Vein endothelial cell (primary cell): ENCODE results near the gene NAA60. TPM values are rescaled to one million over a fixed set of nuclear protein-coding genes. Genes with fewer than 3 reads are reported as not detected.

ENCODE experiments used
- small RNA-seq: library from RNA; depleted of rRNA; stranded (forward); fragments of <200 nt; gene quantifications from one replicate; pipeline ENCODE3, GENCODE V24; 2012
- total RNA-seq: library from RNA; depleted of rRNA; stranded (reverse); fragments of >200 nt; gene quantifications from 2 replicates; pipeline ENCODE4 v1.2.3, GENCODE V29; 2012

The NAA60 gene
- total RNA-seq, result 19.3 and 21.2 TPM in 2 replicates

DNA sequence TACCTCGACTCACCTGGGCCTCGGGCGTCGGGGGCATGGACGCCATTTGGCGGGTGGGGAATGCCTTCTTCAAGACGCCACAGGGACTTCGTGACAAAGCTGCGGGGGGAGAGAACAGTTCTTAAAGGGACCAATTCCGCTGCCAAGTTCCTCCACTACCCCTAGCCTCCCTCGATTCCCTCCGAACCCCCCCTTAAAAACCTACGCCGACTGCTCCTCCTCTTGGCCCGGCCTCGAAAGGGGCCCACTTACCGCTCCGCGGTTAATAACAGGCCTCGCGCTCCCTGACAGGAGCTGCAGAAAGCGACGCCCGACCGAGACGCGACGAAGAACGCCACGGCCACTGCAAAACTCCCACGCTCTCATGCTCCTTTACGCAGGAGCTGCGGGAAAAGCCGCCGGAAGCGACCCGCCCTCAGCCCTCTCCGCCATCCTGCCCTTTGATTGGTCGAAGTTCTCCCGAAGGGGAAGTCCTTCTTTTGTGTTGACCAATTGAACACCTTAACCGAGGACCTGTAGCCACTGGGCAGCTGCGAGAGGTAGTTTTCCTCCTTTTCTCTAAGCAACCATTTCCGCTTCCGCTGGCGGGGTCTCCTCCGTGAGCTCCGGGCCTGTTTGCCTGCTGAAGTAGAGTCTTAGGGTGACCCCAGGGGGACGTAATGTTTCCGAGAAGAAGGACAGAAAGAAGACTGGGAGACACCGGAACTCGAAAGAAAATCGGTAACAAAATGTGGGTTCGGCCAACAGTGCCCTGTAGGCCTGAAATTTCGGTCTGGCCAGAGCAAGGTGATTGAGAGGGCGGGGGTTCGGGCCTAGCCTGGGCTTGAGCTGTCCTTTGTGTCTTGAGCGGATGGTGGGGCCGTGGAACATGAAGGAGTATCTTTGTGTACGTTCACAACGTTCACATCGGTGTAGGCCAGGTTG is at the start of gene NAA60, which contains the start of gene ZNF597:
Gene NAA60 (plus strand): TSS at position 573 of the 924 bp plus-strand sequence. CDS start 32,548 bp downstream, outside the sequence.
Gene ZNF597 (minus strand): TSS at position 397 of the 924 bp plus-strand sequence. CDS start 351 bp downstream, at position 46.

DNA sequence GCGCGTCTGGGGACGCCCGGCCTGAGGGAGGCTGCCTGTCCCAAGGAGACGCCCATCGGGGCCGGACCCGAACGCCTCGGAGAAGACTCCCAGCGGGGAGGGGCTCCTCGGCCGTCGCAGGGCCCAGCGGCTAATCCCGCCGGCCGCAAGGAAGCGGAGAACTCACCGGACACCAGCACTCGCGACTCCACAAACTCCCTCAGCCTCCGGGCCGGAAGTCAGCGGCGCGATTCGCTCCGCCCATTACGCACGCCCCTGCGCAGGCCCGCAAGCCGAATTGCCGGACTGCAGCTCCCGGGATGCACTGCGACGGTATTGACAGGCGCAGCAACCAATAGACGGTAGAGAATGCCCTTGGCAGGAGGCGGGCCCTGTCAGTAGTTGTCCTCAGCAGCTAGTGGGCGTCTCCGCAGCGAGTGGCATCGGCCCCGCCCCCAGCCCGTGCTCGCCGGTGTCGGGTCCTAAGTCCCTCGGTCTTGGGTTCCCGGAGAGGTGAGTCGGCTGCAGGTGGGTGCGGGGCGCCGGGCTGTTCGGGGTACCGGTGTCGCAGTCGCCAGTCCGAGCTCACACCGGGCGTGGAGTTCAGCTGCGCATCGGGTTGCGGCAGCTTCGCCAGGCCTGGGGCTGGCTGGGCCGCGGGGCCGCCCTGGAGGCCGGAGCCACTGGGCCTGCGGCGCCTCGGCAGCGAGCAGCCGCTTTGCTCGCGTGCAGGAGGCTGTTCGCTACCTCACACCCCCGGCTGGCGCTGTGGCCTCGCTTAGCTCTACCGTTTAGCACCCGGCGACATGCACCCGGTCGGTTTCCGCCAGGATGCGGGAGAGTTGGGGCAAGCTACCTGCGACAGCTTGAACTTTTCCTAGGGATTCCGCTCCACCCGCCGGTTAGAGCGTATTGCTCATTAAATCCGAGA is 42.4 kb upstream of the NAA60 start, which contains the start of the genes ZNF174 and ZSCAN32:
Gene ZNF174 (plus strand): TSS at position 437 of the 910 bp plus-strand sequence. CDS start 790 bp downstream, outside the sequence.
Gene ZSCAN32 (minus strand): TSS at position 226 of the 910 bp plus-strand sequence. CDS start 3,447 bp downstream, outside the sequence.

DNA sequence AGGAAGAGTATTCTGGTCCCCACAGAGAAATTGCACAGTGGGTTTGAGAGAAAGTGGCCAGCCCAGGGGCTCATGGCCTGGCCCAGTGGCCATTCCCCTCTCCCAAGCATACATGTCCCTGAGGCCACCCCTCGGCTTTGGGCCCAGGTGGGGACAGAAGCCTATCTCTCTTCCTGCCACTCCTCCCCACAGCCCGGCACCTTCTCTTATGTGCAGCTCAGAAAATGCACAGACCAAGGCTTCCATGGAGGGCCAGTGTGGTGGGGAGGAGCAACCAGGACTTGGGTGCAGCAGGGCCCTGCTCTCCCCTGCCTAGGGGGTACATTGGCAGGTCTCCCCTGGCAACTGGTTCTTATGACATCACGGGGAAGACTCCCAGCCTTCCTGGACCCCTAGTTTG is 51.7 kb downstream of the NAA60 start, which contains the start of gene C16orf90:
Gene C16orf90 (minus strand): TSS at position 314 of the 400 bp plus-strand sequence. CDS start 68 bp downstream, at position 246.

Small RNA genes within 50 kb of the gene (small RNA-seq; reads per million reads assigned to genes)
- not detected for gene MIR6126

Other genes starting within 250 kb of the NAA60 start
- gene ZNF200, start 208.5 kb upstream of the NAA60 start, total RNA-seq, result 12.7 and 13.5 TPM in 2 replicates
- not detected in 2 replicates for gene MEFV, start 187.0 kb upstream of the NAA60 start, total RNA-seq
- gene ZNF263, start 160.2 kb upstream of the NAA60 start, total RNA-seq, result 46.0 and 55.9 TPM in 2 replicates
- gene TIGD7, start 138.2 kb upstream of the NAA60 start, total RNA-seq, result 3.6 and 5.1 TPM in 2 replicates
- gene ZNF75A, start 138.2 kb upstream of the NAA60 start, total RNA-seq, result 24.8 and 25.5 TPM in 2 replicates
- not detected in 2 replicates for gene OR2C1, start 87.8 kb upstream of the NAA60 start, total RNA-seq
- 11.4 and 13.7 TPM in 2 replicates for gene ZSCAN32, start 42.7 kb upstream of the NAA60 start, total RNA-seq
- 9.6 and 10.8 TPM in 2 replicates for gene ZNF174, start 42.5 kb upstream of the NAA60 start, total RNA-seq
- 2.5 and 2.9 TPM in 2 replicates for gene ZNF597, start 176 bp upstream of the NAA60 start, total RNA-seq
- not detected in 2 replicates for gene C16orf90, start 51.8 kb downstream of the NAA60 start, total RNA-seq
- gene CLUAP1, start 57.3 kb downstream of the NAA60 start, total RNA-seq, result 9.5 and 10.1 TPM in 2 replicates
- 1.9 and 2.6 TPM in 2 replicates for gene NLRC3, start 133.7 kb downstream of the NAA60 start, total RNA-seq
- gene SLX4, start 167.9 kb downstream of the NAA60 start, total RNA-seq, result 5.6 and 6.9 TPM in 2 replicates
- gene DNASE1, start 211.0 kb downstream of the NAA60 start, total RNA-seq, result 10.8 and 10.9 TPM in 2 replicates